ENCODE data around the gene CELF2.

CELF2 gene

DNA sequence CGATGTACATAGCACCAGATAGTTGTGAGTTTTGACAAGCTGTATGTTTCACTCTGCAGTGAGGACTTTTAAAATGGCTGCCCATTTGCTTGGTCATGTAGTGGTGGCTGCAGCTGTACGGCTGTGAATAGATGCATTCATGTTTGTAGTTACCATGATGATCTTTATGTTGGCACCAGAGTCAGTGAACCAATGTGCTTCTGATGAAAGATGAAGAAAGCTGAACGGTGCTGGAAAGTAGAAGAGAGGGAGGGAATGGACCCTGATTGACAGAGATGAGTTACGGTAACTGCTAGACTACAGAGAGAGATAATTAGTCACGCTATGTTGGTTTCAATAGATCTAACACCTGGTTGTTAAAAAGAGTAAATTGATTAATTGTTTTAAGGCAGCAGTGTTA is 256.8 kb downstream of the CELF2 start:
- DNase-seq (ENCODE audit: low spot score): no peak

DNA sequence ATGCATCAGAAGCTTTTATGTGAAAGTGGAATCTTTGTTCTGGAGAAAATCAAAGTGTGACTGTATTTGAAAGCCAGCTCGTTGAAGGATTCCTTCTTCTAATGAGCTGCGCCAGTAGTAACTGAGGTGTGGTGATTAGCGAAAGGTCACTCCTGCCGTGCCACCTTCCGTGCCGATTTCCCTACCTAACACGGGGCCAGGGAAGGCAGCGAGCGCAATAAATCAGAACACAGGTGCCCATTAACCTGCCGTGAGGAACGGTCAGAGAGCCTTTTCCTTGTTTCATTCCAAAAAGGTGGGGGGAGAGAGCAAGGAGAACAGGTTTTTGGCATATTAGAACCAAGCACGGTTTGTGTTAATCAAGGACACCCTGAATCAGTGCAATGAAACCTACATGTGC is 258.0 kb downstream of the CELF2 start:
- DNase-seq (ENCODE audit: low spot score): no peak

DNA sequence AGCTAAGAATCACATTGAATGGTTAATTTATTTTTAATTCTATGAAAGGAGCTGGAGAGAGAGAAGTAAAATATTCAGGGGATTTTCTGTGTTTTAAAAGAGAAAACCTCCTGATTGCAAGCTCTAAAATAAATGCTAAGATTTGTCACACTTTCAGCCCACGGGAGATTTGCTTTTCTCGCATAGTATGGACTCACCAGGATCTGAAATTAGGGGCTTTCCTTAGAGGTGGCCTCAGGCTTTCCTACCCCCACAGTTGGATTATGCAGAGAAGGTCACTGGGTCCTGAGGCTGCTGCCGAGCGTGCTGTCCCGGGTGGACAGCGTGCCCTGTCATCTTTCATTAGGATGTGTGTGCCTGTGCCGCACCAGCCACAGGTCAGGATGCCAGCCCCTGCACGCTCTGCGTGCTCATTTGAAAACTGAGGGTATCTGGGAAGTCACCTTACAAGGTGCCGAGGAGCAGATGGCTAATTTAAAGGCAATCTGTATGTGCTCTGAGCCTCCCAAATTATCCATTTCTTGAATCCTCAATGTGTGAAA is 258.8 kb downstream of the CELF2 start:
- DNase-seq (ENCODE audit: low spot score): no peak

DNA sequence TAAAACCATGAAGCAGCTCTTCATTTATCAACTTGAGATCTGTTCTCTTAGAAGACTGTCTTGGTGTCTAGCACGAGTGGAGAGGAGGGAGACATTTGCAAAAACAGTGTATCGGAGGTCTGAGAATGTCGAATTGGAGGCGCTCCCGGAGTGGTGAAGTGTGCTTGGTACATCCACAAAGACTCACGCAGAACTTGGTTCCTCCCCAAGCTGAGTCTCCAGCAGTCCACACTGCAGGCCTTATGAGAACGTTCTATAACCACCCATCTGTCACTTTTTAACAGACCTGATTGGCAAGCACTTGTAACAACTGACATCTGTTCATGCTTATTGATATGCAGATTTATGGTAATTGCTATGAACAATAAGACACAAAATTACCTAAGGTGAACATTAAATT is 261.6 kb downstream of the CELF2 start:
- DNase-seq (ENCODE audit: low spot score): no peak

DNA sequence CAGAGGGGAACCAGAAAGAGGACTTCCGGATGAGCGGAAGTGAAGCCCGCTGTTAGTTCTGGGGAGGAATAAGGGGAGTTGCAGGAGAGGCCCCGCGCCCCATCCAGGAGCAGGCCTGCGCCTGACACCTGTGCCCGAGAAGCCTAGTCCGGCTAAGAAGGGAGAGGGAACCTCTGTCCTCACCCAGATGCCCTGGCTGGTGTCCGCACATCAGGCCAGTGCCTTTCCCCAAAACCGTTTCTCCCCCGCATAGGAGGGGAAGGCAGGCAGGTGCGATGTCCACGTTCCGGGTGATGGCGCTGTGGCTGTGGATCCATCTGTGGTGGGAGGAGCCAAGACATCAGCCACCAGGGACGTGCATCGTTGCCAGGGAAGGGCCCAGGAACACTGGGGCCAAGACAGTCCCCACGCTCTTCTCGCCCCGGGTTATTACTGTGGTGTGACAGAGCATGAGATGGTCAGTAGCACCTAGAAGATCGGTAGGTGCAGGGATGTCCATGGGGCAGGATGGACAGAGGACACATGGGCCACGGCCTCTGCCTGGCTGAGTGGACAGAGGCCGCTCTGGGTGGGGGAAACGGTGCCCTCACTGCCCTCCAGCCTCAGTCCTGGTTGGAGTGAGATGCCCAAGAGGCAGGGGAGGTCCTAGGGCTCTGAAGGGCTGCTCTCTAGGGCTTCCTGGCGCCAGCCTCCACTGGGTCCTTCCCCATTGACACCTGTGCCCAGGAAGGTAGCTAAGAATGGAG is 262.7 kb downstream of the CELF2 start:
- no peak for DNase-seq (ENCODE audit: low spot score)

DNA sequence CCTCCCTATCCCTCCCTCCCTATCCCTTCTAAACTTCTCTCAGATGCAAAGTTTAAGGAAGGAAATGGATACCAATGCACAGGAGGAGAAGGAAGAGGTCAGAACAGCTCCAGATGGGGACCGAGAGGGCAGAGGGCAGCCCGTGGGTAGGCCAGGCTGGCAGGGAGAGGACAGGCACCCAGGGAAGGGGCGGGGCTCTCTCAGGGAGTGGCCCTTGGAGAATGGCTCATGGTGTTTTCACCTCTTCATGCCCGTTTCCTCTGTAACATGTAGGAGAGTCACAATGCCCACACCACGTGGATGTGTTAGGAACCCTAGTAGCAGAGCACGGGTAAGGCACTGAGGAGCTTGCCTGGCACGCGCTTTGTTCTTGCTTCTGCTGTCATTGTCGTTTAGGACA is 264.5 kb downstream of the CELF2 start:
- no peak for DNase-seq (ENCODE audit: low spot score)

DNA sequence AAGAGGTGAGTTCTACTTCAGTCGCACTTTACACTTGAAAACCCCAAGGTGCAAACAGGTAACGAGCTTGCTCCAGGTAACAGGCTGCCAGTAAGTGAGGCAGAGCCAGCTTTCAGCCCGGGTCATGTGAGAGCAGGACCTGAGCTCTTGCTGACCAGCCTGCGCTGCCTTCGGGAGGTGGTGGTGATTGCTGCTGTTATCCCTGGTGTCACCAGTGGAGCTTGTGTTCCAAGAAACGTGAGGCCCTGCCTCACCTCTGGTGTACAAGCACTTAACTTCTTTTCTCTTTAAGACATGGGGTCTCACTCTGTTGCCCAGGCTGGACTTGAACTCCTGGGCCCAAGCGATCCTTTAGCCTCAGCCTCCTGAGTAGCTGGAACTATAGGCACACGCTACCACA is 265.0 kb downstream of the CELF2 start:
- no peak for DNase-seq (ENCODE audit: low spot score)

DNA sequence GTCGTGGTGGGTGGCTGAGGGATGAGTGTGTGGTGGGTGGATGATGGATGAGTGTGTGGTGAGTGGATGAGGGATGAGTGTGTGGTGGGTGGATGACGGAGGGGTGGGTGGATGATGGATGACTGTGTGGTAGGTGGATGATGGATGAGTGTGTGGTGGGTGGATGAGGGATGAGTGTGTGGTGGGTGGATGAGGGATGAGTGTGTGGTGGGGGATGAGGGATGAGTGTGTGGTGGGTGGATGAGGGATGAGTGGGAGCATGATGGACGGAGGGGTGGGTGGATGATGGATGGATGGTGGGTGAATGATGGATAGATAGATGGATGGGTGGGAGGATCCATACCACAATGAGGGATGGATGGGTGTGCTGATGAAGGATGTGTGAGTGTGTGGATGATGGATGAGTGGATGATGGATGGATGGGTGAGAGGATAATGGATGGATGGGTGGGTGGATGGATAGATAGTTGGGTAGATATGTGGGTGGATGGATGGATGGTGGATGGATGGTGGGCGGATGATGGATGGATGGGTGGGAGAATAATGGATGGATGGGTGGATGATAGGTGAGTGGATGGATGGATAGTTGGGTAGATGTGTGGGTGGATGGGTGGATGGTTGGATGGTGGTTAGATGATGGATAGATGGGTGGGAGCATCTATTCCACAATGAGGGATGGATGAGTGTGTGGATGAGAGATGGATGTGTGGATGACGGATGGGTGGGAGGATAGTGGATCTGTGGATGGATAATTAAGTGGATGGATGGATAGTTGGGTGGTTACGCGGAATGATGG is 266.8 kb downstream of the CELF2 start:
- no peak for DNase-seq (ENCODE audit: low spot score)

DNA sequence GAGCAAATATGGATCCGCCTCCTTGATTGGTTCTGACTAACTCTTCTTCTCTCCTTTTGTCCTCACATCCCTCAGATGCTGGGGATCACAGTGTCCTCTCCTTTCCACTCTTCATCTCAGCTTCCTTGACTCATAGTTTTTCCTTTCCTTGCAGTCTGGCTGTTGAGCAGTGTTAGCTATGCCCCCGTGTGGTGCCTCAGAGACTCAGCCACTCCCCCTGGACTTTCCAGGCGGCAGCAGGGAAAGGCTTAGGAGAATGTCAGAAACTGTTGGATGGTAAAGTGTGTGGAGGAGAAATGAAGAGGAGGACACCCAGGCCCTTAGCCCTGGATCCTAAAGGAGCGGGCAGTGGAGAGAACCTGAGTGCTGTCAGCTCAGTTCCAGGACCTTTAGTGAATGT is 267.5 kb downstream of the CELF2 start:
- no peak for DNase-seq (ENCODE audit: low spot score)

DNA sequence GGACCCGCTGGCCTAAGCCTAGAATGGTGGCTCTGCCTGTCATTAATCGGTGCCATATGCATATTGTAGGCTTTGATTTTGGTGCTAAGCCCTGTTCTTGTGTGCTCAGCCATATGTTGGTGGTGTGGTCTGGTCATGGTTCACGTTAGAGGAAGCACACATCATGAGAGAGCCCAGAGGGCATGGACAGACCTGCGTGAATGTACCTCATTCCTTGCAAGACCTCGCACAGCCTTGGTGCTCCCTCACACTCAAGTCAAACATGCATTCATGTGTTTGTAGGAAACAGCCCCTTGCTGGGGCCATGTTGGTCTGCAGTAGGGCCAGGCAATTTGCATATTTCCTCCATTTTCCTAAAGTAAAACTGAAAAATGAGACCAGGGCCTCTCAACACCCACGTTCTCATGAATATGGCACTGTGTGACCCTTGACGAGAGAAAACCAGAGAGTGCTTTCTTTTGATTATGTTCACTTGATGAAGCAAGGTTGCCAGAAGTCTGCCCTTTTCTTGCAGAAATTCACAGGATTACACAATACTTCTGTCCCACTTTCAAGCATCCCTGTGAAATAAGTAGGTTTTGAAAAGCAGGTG is 268.7 kb downstream of the CELF2 start:
- DNase-seq (ENCODE audit: low spot score): no peak

DNA sequence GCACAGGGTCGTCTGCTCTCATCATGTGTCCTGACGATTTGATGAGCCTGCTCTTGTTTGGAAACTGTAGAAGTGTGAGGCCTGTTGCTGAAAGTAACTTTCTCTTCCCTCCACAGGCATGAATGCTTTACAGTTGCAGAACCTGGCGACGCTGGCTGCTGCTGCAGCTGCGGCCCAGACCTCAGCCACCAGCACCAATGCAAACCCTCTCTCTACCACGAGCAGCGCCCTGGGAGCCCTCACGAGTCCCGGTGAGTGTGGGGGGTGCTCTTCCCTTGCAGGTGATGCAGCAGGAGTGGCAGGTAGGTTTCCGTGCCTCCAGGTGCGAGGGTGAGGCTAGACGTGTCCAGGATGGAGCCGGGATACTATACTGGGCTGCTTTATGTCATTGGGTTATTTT is 270.6 kb downstream of the CELF2 start:
- DNase-seq (ENCODE audit: low spot score): no peak

DNA sequence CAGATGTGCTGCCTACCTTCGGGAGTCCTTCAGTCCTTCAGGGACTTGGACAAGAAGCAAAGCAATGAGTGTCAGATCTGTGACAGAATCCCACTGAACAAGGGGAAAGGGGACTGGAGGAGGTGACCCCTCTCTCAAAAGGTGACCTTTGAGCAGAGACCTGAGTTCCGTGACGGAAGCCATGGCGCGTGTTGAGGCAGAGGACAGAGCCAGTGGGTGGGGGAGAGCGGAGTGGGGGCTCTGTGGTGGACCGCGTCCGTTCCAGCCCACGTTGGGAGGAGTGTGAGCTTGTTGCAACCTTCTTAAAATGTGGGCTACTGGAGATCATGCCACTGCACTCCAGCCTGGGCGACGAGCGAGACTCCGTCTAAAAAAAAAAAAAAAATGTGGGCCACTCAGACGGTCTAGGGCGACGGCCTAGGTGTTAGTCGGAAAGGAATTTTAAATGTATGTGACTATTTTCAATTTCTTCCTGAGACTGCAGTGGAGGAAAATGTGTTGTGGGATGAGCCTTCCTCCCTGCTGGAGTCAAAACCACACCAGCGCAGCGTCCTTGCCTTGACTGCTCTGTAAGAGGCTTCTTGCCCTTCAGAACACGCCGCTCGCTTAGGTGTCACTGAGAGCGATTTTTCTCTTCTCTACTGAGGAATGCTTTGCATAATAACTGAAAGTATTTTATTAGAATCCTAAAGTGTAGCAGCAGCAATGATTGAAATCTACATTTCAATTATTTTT is 272.7 kb downstream of the CELF2 start:
- DNase-seq (ENCODE audit: low spot score): no peak

DNA sequence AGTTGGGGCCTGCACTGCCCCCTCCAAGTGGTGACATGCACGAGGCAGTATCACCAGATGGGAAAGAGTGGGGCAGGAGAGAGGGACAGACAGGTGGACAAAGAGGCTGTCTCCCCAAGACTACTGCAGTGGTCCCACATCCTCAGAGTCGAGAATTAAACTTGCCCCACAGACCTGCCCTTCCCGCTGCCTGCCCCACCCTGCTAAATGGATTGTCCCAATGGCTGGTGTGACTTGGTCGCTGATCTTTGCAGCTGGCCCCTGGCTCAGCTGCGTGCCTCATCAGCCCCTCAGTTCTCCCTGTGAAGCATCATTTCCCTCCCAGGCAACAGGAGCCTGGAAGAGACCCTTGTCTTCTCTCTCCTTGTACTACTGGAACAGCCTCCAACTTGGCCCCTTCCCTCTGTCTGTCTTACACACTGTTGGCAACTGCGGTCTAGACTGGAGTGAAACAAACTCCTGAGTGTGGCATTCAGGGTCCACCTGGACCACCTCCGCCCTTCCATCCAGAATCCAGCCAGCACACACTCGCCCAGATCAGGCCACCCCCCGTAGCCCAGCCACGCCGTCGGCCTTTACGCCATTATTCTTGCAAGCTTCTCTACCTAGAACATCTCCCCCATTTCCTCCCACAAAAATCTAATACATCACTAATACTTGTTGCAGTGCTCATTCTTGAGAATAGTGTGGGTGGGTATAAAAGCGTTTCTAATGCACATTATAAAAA is 275.1 kb downstream of the CELF2 start:
- DNase-seq (ENCODE audit: low spot score): no peak

DNA sequence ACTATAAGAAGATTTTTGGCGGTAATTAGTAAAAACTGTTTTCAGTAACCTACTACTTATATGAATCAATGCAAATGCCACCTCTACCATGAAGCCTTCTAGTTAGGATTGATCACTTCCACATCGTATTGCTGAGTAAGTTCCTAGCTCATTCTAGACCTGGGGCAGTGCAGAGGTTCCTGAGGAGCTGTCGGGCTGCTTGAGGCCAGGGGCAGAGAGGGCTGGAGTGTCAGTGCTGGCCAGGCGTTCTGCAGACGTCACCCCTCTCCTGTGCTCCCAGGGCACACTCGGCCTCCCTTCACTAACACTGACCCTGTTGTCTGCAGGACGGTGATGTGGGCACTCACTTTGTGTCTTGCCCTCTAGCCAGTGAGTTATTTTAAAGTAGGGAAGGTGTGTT is 275.7 kb downstream of the CELF2 start:
- no peak for DNase-seq (ENCODE audit: low spot score)

DNA sequence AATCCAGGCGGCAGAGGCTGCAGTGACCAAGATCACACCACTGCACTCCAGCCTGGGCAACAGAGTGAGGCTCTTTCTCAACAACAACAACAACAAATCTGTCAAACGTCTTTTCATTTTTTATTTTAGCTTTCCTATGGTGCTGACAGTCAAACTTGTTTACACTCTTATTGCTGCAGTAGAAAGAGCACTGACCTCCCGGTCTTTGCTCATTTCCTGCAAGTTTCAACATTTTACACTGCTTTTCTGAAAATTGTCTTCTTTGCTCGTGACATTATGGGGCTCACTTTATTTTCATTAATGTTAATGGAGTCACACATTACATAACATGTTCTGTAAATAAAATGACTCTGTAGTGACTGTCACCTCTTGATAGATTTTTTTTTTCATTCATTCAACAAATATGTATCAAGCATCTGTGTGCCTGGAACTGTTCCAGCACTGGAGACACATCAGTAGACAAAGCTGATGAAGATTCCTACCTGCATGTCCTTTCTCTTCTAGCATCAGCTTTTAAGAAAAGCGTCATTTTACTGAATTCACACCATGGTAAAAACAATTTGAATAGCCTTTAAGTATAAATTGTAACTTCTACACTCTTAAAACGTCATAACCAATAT is 277.3 kb downstream of the CELF2 start:
- DNase-seq (ENCODE audit: low spot score): no peak

DNA sequence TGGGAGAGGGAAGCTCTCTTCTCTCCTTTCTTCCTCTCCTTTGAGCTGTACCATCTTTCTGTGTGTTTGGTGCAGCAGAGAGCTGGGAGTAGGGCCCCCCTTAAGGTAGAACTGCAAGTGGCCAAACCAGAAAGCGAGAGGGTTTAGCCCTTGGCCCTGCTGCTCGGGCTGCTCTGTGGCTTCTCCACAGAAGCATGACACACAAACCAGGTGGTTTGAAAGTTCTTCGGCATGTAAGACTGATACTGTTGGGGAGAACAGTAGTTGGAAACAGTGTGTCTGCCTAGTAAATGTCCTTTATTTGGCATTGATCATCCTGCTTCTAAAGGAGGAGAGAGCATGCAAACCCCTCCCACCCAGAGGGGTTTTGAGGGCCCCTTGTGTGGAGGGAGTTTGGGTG is 277.8 kb downstream of the CELF2 start:
- DNase-seq (ENCODE audit: low spot score): no peak

DNA sequence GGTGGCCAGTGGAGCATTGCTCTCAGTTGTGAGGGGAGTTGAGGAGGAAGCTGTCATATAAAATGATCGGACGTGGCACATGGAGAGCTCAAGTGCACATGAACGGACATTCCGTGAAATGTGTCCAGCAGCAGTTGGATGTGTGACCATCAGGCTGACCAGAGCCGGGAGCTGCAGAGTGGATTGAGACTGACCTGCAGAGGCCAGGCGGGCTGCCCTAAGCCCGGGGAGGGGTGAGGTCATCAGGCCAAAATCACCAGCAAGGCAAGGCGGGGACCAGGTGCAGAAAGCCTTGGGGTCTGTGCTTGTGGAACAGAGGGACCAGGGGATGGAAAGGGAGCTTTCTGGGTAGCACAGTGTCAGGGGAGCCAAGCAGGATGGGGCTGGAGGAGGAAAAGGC is 279.5 kb downstream of the CELF2 start:
- DNase-seq (ENCODE audit: low spot score): no peak

DNA sequence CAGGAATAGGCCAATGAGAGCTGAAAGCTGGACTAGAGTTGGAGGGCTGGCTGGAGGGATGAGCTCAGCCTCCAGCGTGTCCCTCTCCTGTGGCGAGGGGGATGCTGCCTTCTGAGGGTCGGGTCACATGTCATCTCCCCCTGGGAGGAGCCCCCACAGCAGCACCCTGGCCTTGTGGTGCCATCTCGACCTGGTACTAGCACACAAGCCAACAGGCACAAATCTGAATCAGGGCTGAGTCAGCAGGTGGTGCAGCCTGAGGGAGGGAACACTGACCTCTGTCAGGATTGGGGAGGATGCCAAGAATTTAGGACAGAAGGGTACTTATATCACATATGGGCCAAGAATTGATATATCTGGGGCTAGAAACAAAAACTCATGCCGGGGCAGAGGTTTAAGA is 280.4 kb downstream of the CELF2 start:
- peak; percentile 20 for DNase-seq (ENCODE audit: low spot score)

DNA sequence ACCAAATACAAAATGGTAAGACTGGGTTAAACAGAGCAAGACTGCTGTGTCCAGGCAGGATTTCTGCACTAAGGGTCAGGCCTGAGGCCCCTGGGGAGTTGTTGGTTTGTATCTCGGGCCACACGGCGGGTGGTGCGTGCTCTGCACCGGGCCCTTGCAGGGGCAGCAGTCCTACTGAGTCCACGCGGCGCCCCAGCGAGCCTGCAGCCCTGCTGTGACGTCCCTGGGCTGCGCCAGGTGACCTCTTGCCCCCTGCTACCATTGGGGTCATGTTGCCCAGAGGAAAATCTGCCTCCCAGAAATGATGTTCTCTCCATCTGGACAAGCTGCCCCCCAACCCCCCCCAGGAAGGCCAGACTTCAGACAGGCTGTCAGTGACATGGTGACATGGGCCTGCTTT is 281.5 kb downstream of the CELF2 start:
- DNase-seq (ENCODE audit: low spot score): no peak

DNA sequence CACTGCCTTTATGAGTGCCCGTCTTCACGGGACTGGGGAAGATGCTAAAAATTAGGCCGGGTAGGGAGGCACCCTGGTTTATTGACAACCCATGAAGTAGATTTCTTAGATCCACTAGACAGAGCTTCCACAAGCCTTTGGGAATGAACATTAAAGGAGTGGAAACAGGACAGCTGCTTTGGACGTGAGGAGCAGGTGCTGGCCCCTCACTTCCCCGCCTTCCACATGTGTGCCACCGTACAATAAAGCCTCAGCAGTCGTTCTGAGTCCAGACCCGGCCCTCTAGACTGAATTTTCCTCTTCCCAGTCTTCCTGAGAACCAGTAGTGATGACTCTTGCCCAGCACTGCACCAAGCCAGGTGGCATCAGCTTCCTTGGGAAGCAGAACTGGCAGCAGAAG is 282.4 kb downstream of the CELF2 start:
- DNase-seq (ENCODE audit: low spot score): no peak

DNA sequence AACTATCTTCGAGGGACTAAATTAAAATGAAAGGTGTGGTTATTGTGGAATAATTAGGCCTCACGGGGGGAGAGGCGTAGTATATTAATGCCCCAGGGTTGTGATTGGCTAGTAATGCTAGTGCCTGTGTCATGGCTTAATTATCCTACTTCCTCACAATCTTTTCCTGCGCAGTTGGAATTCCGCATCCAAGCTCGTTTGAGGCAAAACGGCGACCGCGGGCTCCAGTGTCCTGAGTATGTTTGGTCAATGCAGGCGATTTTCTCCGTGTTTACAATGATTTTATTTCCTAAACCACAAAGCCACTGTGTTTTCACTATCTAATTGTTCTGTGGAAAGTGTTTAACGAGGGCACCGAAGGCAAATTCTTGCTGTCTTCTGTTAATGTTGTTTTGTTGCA is 282.9 kb downstream of the CELF2 start:
- no peak for DNase-seq (ENCODE audit: low spot score)
